GM12874 (cell line): ENCODE results near the gene EIF4E.

ENCODE experiments used
- CTCF ChIP-seq: IDR thresholded peaks from 2 replicates; pipeline ENCODE4 v1.5.1; 2011; ENCODE audit warnings: low read depth, mild to moderate bottlenecking, control low read depth, low read length, moderate library complexity; ENCODE audit not compliant: insufficient read depth

Gene EIF4E

GRCh38 chr4:98908182-98908581 is 20.8 kb downstream of the EIF4E start:
- no peak for TF ChIP-seq CTCF

- TF ChIP-seq CTCF: no peak
These were observed 23.1 kb downstream of the EIF4E start for GRCh38 chr4:98905839-98906238.

GRCh38 chr4:98905297-98905696 is 23.6 kb downstream of the EIF4E start:
- no peak for TF ChIP-seq CTCF

DNA sequence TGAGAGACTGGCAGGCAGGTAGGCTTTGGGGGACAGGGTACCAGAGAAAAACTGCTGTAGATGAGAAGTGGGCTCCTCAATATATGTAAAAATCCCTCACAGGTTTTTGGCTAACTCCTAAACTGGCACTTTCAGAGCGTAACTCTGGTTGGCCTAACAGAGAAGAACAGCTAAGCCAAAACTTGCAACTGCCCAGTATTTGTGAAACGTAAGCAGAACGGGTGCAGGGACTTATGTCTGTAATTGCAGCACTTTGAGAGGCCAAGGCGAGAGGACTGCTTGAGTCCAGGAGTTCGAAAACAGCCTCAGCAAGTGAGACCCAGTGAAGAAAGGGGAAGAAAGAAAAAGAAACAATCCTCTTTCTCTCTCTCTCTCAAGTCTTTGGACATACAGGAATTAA is 25.0 kb downstream of the EIF4E start:
- TF ChIP-seq CTCF: no peak

GRCh38 chr4:98903561-98903960 is 25.4 kb downstream of the EIF4E start:
- TF ChIP-seq CTCF: no peak

DNA sequence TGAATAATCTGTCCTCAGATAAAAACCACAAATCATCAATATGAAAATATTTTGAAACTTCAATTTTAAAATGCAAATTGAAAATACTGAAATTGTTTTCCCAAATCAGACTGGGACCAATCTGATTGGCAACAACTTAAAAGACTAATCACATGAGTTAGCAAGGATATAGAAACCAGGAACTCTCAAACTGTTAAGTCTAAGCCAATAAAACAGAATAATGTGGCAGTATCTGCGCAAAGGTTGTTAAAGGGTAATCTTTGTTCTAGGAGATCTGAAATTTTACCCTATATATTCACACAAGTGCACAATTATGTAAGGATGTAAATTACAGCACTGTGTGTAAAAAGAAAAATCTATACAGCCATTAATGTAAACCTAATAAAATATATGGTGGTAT is 29.7 kb downstream of the EIF4E start:
- no peak for TF ChIP-seq CTCF

GRCh38 chr4:98891478-98892337 is 37.2 kb downstream of the EIF4E start:
- no peak for TF ChIP-seq CTCF
